Brain microvascular endothelial cell (primary cell): Measurements from ENCODE around the gene TPRG1L.

ENCODE experiments used
- DNase-seq: peaks from one replicate; pipeline ENCODE4 v3.0.0-alpha.2; 2020
- H3K27ac ChIP-seq: fragments of 250-450 bp; sonication (Bioruptor Pico); 2 replicates; pipeline ENCODE4 v1.5.1; 2020; ENCODE audit warnings: mild to moderate bottlenecking, moderate library complexity
- H3K27me3 ChIP-seq: fragments of 250-450 bp; sonication (Bioruptor Pico); replicated peaks from 2 replicates; pipeline ENCODE4 v1.5.1; 2020; ENCODE audit warnings: mild to moderate bottlenecking
- H3K36me3 ChIP-seq: fragments of 250-450 bp; sonication (Bioruptor Pico); replicated peaks from 2 replicates; pipeline ENCODE4 v1.5.1; 2020; ENCODE audit warnings: mild to moderate bottlenecking
- H3K4me3 ChIP-seq: 2 replicates; pipeline ENCODE4 v1.5.1; 2011; ENCODE audit warnings: low read depth, mild to moderate bottlenecking, control low read depth, low read length, moderate library complexity
- in situ Hi-C: cut with HindIII; loops from 2 replicates; pipeline ENCODE4 v1.10.0; 2017; ENCODE audit warnings: low sequenced_read_pairs, low pct_ligation_motif_present
- TF ChIP-seq, protein P1 (sequence below): IDR thresholded peaks from 2 replicates; pipeline ENCODE4 v1.5.1; 2011; ENCODE audit warnings: low read depth, mild to moderate bottlenecking, moderate library complexity, low read length, control low read depth, inconsistent platforms; ENCODE audit errors: missing control alignments

The TPRG1L gene

DNA sequence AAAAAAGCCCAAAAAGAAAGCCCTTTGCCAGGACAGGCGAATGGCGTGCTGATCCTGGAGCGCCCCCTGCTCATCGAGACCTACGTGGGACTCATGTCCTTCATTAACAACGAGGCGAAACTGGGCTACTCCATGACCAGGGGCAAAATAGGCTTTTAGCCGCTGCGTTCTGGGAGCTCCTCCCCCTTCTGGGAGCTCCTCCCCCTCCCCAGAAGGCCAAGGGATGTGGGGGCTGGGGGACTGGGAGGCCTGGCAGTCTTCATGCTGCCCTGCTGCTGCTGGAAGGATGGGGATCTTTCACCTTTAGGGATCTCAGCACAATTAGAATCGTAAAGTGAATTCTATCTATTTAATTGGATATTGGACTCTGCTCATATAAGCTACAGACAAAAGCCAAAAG lies 3.6 kb downstream of the TPRG1L start:
- in situ Hi-C loops: no loop called here
- Histone ChIP-seq H3K36me3 (peaks cover 13% of the 10 kb centered on the region), H3K27me3 (no peaks in the 10 kb centered on the region), H3K4me3 (no peak overlapping the region), H3K27ac (no peak overlapping the region)
- no peak for DNase-seq
- TF ChIP-seq, protein P1, sequence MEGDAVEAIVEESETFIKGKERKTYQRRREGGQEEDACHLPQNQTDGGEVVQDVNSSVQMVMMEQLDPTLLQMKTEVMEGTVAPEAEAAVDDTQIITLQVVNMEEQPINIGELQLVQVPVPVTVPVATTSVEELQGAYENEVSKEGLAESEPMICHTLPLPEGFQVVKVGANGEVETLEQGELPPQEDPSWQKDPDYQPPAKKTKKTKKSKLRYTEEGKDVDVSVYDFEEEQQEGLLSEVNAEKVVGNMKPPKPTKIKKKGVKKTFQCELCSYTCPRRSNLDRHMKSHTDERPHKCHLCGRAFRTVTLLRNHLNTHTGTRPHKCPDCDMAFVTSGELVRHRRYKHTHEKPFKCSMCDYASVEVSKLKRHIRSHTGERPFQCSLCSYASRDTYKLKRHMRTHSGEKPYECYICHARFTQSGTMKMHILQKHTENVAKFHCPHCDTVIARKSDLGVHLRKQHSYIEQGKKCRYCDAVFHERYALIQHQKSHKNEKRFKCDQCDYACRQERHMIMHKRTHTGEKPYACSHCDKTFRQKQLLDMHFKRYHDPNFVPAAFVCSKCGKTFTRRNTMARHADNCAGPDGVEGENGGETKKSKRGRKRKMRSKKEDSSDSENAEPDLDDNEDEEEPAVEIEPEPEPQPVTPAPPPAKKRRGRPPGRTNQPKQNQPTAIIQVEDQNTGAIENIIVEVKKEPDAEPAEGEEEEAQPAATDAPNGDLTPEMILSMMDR: no peak

- TF ChIP-seq, protein P1: no peak
- no peak overlapping the region for H3K4me3 ChIP-seq
- peaks cover 14% of the 10 kb centered on the region for H3K36me3 ChIP-seq
- no peak for DNase-seq
- no peak overlapping the region for H3K27ac ChIP-seq
- H3K27me3 ChIP-seq: no peaks in the 10 kb centered on the region
- in situ Hi-C loops: no loop called here
Measured at GRCh38 chr1:3629561-3630160, 4.8 kb downstream of the TPRG1L start.

GRCh38 chr1:3630161-3630611 lies 5.4 kb downstream of the TPRG1L start:
- H3K36me3 ChIP-seq: peaks cover 18% of the 10 kb centered on the region
- no peaks in the 10 kb centered on the region for H3K27me3 ChIP-seq
- DNase-seq: no peak
- no peak overlapping the region for H3K4me3 ChIP-seq
- in situ Hi-C loops: no loop called here
- no peak overlapping the region for H3K27ac ChIP-seq
- TF ChIP-seq, protein P1: no peak

DNA sequence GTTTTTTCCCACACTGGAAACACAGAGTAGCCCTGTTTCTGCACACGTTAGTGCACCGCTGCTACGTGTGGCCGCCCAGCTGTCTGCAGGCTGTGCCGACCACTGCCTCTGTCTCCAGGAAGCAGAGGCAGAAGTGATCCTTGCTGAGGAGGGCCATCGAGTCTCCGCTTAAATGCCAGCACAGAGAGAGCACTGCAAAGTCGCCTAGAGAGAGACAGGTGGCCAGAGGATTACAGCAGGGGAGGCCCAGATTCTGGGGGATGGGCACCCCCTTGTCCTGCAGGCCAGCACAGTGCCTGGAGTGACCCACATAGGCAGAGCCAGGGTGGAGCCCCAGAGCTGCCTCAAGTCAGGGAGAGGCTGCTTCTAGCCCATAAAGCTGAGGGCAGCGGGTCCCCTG lies 6.1 kb downstream of the TPRG1L start:
- DNase-seq: no peak
- Histone ChIP-seq H3K4me3 (no peak overlapping the region), H3K36me3 (peaks cover 24% of the 10 kb centered on the region), H3K27me3 (no peaks in the 10 kb centered on the region), H3K27ac (no peak overlapping the region)
- TF ChIP-seq, protein P1: no peak
- in situ Hi-C loops: no loop called here

DNA sequence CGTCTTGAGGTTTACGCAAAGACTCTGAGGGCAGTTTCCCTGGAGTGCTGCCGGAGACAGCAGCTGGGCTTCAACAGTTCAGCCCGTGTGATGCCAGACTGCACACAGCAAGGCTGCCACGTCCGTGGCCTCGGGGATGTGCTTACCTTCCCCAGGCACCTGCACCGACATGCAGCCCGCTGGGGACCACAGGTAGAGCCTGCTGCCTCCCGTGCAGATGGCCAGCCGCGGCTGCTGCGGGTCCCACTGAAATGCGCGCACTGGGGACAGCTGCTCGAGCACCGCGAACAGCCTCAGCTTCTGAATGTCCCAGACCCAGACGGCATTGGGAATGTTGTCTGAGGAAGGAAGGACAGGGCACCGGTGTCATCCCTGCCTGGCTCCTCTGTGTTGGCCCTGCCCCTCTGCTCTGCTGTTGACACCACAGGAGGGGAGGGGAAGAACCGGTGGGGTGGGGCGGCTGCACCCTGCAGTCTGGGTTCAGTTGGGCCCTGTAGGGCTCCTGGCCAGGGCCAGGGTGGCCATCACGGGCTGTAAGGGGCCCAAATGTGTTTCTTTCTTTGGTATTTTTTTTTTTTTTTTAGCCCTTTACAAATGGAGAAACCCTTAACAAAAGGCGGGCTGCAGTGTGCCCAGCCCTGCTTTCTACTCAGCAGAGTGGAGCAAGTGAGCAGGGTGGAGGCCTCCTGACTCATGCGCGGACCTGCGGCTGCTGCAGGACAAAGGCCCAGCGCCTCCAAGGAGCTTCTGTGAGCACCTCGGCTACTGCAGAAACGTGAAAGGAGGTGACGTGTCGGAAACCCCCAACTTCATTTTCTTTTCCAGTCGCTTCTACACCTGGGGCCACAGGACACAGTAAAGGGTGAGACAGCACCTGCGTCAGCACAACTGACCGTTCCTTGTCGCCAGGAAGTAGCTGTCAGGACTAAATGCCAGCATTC lies 6.8 kb downstream of the TPRG1L start:
- TF ChIP-seq, protein P1: no peak
- Histone ChIP-seq H3K36me3 (peaks cover 27% of the 10 kb centered on the region), H3K27ac (no peak overlapping the region), H3K27me3 (no peaks in the 10 kb centered on the region), H3K4me3 (no peak overlapping the region)
- no peak for DNase-seq
- in situ Hi-C loops: no loop called here
